H1 (cell line): Measurements from ENCODE around the gene CSRP3. TPM values are rescaled to one million over a fixed set of nuclear protein-coding genes. Genes with fewer than 3 reads are reported as not detected.
"Not testable (repeated sequence)": the region's sequence is repeated elsewhere in the genome, so short reads cannot be mapped to it uniquely, and the experiment has no call there.

ENCODE experiments used
- CTCF ChIA-PET: fragments of 300-600 bp; sonication (Branson Sonifier 250); formaldehyde crosslinking; loops from one replicate; lab custom pipeline; 2021; ENCODE audit not compliant: partially characterized antibody; lab: Charles Lee
- POLR2A ChIA-PET: fragments of 300-600 bp; sonication (Branson Sonifier 250); formaldehyde crosslinking; loops from one replicate; lab custom pipeline; 2021; ENCODE audit warnings: inconsistent platforms; ENCODE audit not compliant: partially characterized antibody; lab: Charles Lee
- DNase-seq, 2 experiments: peaks; one replicate each; pipeline versions ENCODE4 v3.0.0 to v3.0.0-alpha.2; 2010 to 2022; ENCODE audit warnings: low spot score in 2 of 2, low read depth in 1 of 2, mixed read lengths in 1 of 2
- FAIRE-seq: peaks from 2 replicates; lab custom pipeline; 2011; peaks lifted over from hg19 to GRCh38; lab: Jason Lieb, UNC
- H2AFZ ChIP-seq: 2 replicates; pipeline ENCODE4 v1.8.1; 2012; ENCODE audit warnings: low read length, inconsistent platforms
- H2AK5ac ChIP-seq: 2 replicates; pipeline ENCODE4 v1.6.1; 2013; ENCODE audit warnings: low read depth, low read length
- H2BK120ac ChIP-seq: replicated peaks from 2 replicates; pipeline ENCODE3; 2013; ENCODE audit warnings: low read depth, low read length, inconsistent platforms
- H2BK12ac ChIP-seq: 2 replicates; pipeline ENCODE4 v1.6.1; 2013; ENCODE audit warnings: low read depth, low read length
- H2BK15ac ChIP-seq: 2 replicates; pipeline ENCODE4 v1.6.1; 2013; ENCODE audit warnings: low read length
- H2BK20ac ChIP-seq: 2 replicates; pipeline ENCODE4 v1.6.1; 2013; ENCODE audit warnings: low read length
- H2BK5ac ChIP-seq: 2 replicates; pipeline ENCODE4 v1.6.1; 2013; ENCODE audit warnings: low read depth, low read length
- H3K14ac ChIP-seq: 2 replicates; pipeline ENCODE4 v1.6.1; 2013; ENCODE audit warnings: inconsistent platforms; ENCODE audit not compliant: insufficient read length
- H3K18ac ChIP-seq: 2 replicates; pipeline ENCODE4 v1.6.1; 2013; ENCODE audit warnings: low read length; ENCODE audit errors: extremely low read depth
- H3K23ac ChIP-seq: 2 replicates; pipeline ENCODE4 v1.6.1; 2013; ENCODE audit warnings: inconsistent platforms; ENCODE audit not compliant: insufficient read length
- H3K23me2 ChIP-seq: 2 replicates; pipeline ENCODE4 v1.6.1; 2013; ENCODE audit warnings: low read depth, low read length
- H3K27ac ChIP-seq: 2 replicates; pipeline ENCODE4 v1.6.1; 2011; ENCODE audit warnings: low read depth, low read length, inconsistent platforms
- H3K27me3 ChIP-seq, 4 experiments: replicated peaks in 1 of 4; 1 replicate in 1 of 4; 2 replicates in 3 of 4; pipeline versions ENCODE4 v1.6.1 to v1.8.1; 2011 to 2013; ENCODE audit warnings: low read length in 3 of 4, mild to moderate bottlenecking in 3 of 4, inconsistent platforms in 2 of 4, mixed read lengths in 2 of 4, moderate library complexity in 1 of 4; ENCODE audit not compliant: control insufficient read depth in 3 of 4, insufficient read depth in 3 of 4; ENCODE audit errors: extremely low read depth in 1 of 4
- H3K36me3 ChIP-seq, 4 experiments: 2 replicates each; pipeline versions ENCODE4 v1.6.1 to v1.8.1; 2011 to 2013; ENCODE audit warnings: mild to moderate bottlenecking in 4 of 4, low read length in 3 of 4, moderate library complexity in 2 of 4, control low read depth in 1 of 4, inconsistent platforms in 1 of 4; ENCODE audit not compliant: insufficient read depth in 4 of 4, control insufficient read depth in 2 of 4
- H3K4ac ChIP-seq: replicated peaks from 2 replicates; pipeline ENCODE3; 2013; ENCODE audit warnings: low read length, low read depth, mixed read lengths, inconsistent platforms; ENCODE audit not compliant: insufficient read length
- H3K4me1 ChIP-seq, 4 experiments: replicated peaks in 1 of 4; 1 replicate in 1 of 4; 2 replicates in 3 of 4; pipeline versions ENCODE4 v1.6.1 to v1.8.1; 2011 to 2013; ENCODE audit warnings: low read length in 3 of 4, inconsistent platforms in 2 of 4, mixed read lengths in 1 of 4; ENCODE audit not compliant: insufficient read depth in 4 of 4, control insufficient read depth in 3 of 4
- H3K4me2 ChIP-seq, 2 experiments: 2 replicates each; pipeline versions ENCODE4 v1.6.1 to v1.8.1; 2011 to 2013; ENCODE audit warnings: low read depth in 2 of 2, low read length in 2 of 2, control low read depth in 1 of 2, inconsistent platforms in 1 of 2, mild to moderate bottlenecking in 1 of 2; ENCODE audit not compliant: insufficient read depth in 1 of 2
- H3K4me3 ChIP-seq, 4 experiments: fragments of 200-600, 300-600 bp in 1 of 4; sonication (generic), shearing (Covaris generic), sonication (Bioruptor Twin) in 1 of 4; 2 replicates each; pipeline versions ENCODE4 v1.5.1 to v1.8.1; 2011 to 2016; ENCODE audit warnings: low read length in 4 of 4, low read depth in 3 of 4, control low read depth in 2 of 4, inconsistent platforms in 2 of 4, mild to moderate bottlenecking in 2 of 4, mixed read lengths in 1 of 4, moderate library complexity in 1 of 4; ENCODE audit not compliant: insufficient read depth in 2 of 4; ENCODE audit errors: extremely low read depth in 1 of 4
- H3K56ac ChIP-seq: replicated peaks from 2 replicates; pipeline ENCODE3; 2013; ENCODE audit warnings: low read depth, mild to moderate bottlenecking, mixed read lengths, low read length, inconsistent platforms; ENCODE audit not compliant: insufficient read length
- H3K79me1 ChIP-seq: 2 replicates; pipeline ENCODE4 v1.6.1; 2013; ENCODE audit warnings: low read depth, low read length, control low read depth
- H3K79me2 ChIP-seq, 2 experiments: 2 replicates each; pipeline versions ENCODE4 v1.6.1 to v1.8.1; 2012 to 2013; ENCODE audit warnings: low read length in 2 of 2, mild to moderate bottlenecking in 2 of 2, inconsistent platforms in 1 of 2; ENCODE audit not compliant: insufficient read depth in 2 of 2, control insufficient read depth in 1 of 2
- H3K9ac ChIP-seq, 4 experiments: replicated peaks in 1 of 4; 1 replicate in 1 of 4; 2 replicates in 3 of 4; pipeline versions ENCODE4 v1.6.1 to v1.8.1; 2011 to 2013; ENCODE audit warnings: low read depth in 3 of 4, low read length in 3 of 4, control low read depth in 2 of 4, mild to moderate bottlenecking in 2 of 4, moderate library complexity in 2 of 4, inconsistent platforms in 1 of 4; ENCODE audit errors: extremely low read depth in 1 of 4
- H3K9me3 ChIP-seq, 2 experiments: 2 replicates each; pipeline versions ENCODE4 v1.6.1 to v1.8.1; 2012 to 2013; ENCODE audit warnings: mild to moderate bottlenecking in 2 of 2, moderate library complexity in 2 of 2, control low read depth in 1 of 2, inconsistent platforms in 1 of 2, low read depth in 1 of 2, low read length in 1 of 2, mixed read lengths in 1 of 2; ENCODE audit not compliant: insufficient read depth in 2 of 2
- H4K20me1 ChIP-seq, 2 experiments: replicated peaks in 1 of 2; 2 replicates each; pipeline versions ENCODE3 to v1.8.1; 2011 to 2013; ENCODE audit warnings: inconsistent platforms in 2 of 2, low read length in 2 of 2, mild to moderate bottlenecking in 1 of 2; ENCODE audit not compliant: insufficient read depth in 2 of 2, control insufficient read depth in 1 of 2
- H4K5ac ChIP-seq: 2 replicates; pipeline ENCODE4 v1.6.1; 2013; ENCODE audit warnings: low read length, low read depth, mixed read lengths, inconsistent platforms; ENCODE audit not compliant: insufficient read length
- H4K8ac ChIP-seq: 2 replicates; pipeline ENCODE4 v1.8.0; 2013; ENCODE audit warnings: mild to moderate bottlenecking, moderate library complexity, low read length, inconsistent platforms; ENCODE audit not compliant: insufficient read depth; ENCODE audit errors: extremely low read depth
- H4K91ac ChIP-seq: replicated peaks from 2 replicates; pipeline ENCODE3; 2013; ENCODE audit warnings: low read length, mixed read lengths, inconsistent platforms; ENCODE audit not compliant: insufficient read length
- WGBS, 2 experiments: shearing (Covaris generic) in 1 of 2; methylation state at CpG; one replicate each; pipeline versions ENCODE4 v1.1.6 to v1.1.7; 2013 to 2015; ENCODE audit warnings: low lambda C conversion rate in 2 of 2, mixed read lengths in 2 of 2, inconsistent platforms in 1 of 2, low coverage in 1 of 2, missing lambda C conversion rate in 1 of 2; ENCODE audit not compliant: insufficient replicate concordance in 2 of 2, insufficient coverage in 1 of 2, insufficient read length in 1 of 2; ENCODE audit errors: extremely low coverage in 1 of 2, missing lambda C conversion rate in 1 of 2; 5-methylcytosine and 5-hydroxymethylcytosine counted together
- polyA plus RNA-seq, 7 experiments: library from polyadenylated mRNA; depleted of rRNA in 3 of 7; stranded (reverse) in 5 of 7; unstranded in 2 of 7; fragments of >200 nt in 5 of 7; fragments of 200-250 nt in 2 of 7; gene quantifications; 1 replicate in 5 of 7; 2 replicates in 1 of 7; 4 replicates in 1 of 7; pipeline versions ENCODE4 v1.2.1 to v1.2.3, GENCODE V29; 2011 to 2013; ENCODE audit warnings: missing spikeins in 2 of 7, mixed read lengths in 2 of 7
- total RNA-seq: library from RNA; stranded (reverse); fragmentation: NEBNext Ultra II Directional; extraction: Animal tissue kit (Norgen Biotek cat#: 25700); gene quantifications from 2 replicates; pipeline ENCODE4 v1.2.1, GENCODE V29; 2021

The CSRP3 gene
- total and polyA plus RNA-seq, 2 of the 8 experiments (the other 6 are each of a cell fraction or from before 2014, with no cell fraction given), result not detected

GRCh38 chr11:19136884-19137283 is 64.9 kb downstream of the CSRP3 start:
- H3K27me3 ChIP-seq, H2BK20ac ChIP-seq, H3K79me2 ChIP-seq, H3K9ac ChIP-seq, H4K91ac ChIP-seq, H2BK15ac ChIP-seq, H2BK120ac ChIP-seq, H2AFZ ChIP-seq, H3K23me2 ChIP-seq, H3K79me1 ChIP-seq, POLR2A ChIA-PET, H3K4me3 ChIP-seq, H3K18ac ChIP-seq, FAIRE-seq, H3K27ac ChIP-seq, CTCF ChIA-PET, H4K20me1 ChIP-seq, H3K4me2 ChIP-seq, H3K14ac ChIP-seq, H3K56ac ChIP-seq, H2AK5ac ChIP-seq, H4K5ac ChIP-seq, H3K23ac ChIP-seq, H3K4ac ChIP-seq, H2BK12ac ChIP-seq, H3K4me1 ChIP-seq, DNase-seq, H2BK5ac ChIP-seq, H4K8ac ChIP-seq: not testable (repeated sequence)
- Histone ChIP-seq H3K9me3 (peaks cover 18 to 26% of the 10 kb centered on the region in 2 experiments), H3K36me3 (peaks cover 0 to 21% (median 4%) of the 10 kb centered on the region in 4 experiments; a peak in 4 of 8 replicates)
- WGBS, 2 experiments, result 91% methylated on average over 4 of the region's 4 CpGs; no CpG with 5 or more reads in 1 of the 2 experiments
